CD4-positive, CD25-positive, alpha-beta regulatory T cell (primary cell): ENCODE data around the gene ZRSR2. TPM values are rescaled to one million over a fixed set of nuclear protein-coding genes. Genes with fewer than 3 reads are reported as not detected.
"Not testable (repeated sequence)": the region's sequence is repeated elsewhere in the genome, so short reads cannot be mapped to it uniquely, and the experiment has no call there.

Experiments
- ATAC-seq, 2 donors: fragments of 150-1000 bp; cut with Tn5 transposase; one replicate each; pipeline ENCODE4 v1.10.0; 2021; ENCODE audit warnings: low read depth in 2 of 2, moderate number of reproducible peaks in 2 of 2, moderate library complexity in 1 of 2
- DNase-seq, 3 donors: peaks; one replicate each; pipeline versions ENCODE4 v3.0.0 to v3.0.0-alpha.2; 2012 to 2022; ENCODE audit warnings: mixed read lengths in 1 of 3
- H3K27ac ChIP-seq: one replicate; pipeline ENCODE4 v1.7.0; 2013; ENCODE audit warnings: mild to moderate bottlenecking, low read length; ENCODE audit not compliant: insufficient read depth, poor library complexity, severe bottlenecking
- H3K27me3 ChIP-seq: one replicate; pipeline ENCODE4 v1.7.0; 2013; ENCODE audit warnings: low read length; ENCODE audit not compliant: control insufficient read depth, insufficient read depth
- H3K36me3 ChIP-seq: one replicate; pipeline ENCODE4 v1.7.0; 2013; ENCODE audit warnings: mild to moderate bottlenecking, low read length, moderate library complexity; ENCODE audit not compliant: control insufficient read depth, insufficient read depth
- H3K4me1 ChIP-seq: 2 replicates; pipeline ENCODE4 v1.7.0; 2013; ENCODE audit warnings: mild to moderate bottlenecking, low read length; ENCODE audit not compliant: insufficient read depth, control insufficient read depth, poor library complexity, severe bottlenecking
- H3K4me3 ChIP-seq: one replicate; pipeline ENCODE4 v1.7.0; 2013; ENCODE audit warnings: low read depth, mild to moderate bottlenecking, low read length, moderate library complexity
- H3K9me3 ChIP-seq, 2 experiments: 1 replicate in 1 of 2; 2 replicates in 1 of 2; pipeline ENCODE4 v1.7.0; 2013; ENCODE audit warnings: low read length in 2 of 2, mild to moderate bottlenecking in 1 of 2, moderate library complexity in 1 of 2; ENCODE audit not compliant: control insufficient read depth in 2 of 2
- H3K27ac Mint-ChIP-seq, 3 donors: one replicate each; pipeline ENCODE4 v1.8.0; 2020 to 2022; ENCODE audit warnings: mild to moderate bottlenecking in 3 of 3, mixed read lengths in 3 of 3, moderate library complexity in 2 of 3
- H3K27me3 Mint-ChIP-seq: one replicate; pipeline ENCODE4 v1.8.0; 2022; ENCODE audit warnings: mild to moderate bottlenecking, mixed read lengths
- H3K36me3 Mint-ChIP-seq: one replicate; pipeline ENCODE4 v1.8.0; 2020; ENCODE audit warnings: mixed read lengths
- H3K4me1 Mint-ChIP-seq, 4 donors: one replicate each; pipeline ENCODE4 v1.8.0; 2020 to 2022; ENCODE audit warnings: mixed read lengths in 4 of 4, mild to moderate bottlenecking in 1 of 4
- H3K4me3 Mint-ChIP-seq, 4 donors: one replicate each; pipeline ENCODE4 v1.8.0; 2020 to 2022; ENCODE audit warnings: mild to moderate bottlenecking in 4 of 4, mixed read lengths in 4 of 4, moderate library complexity in 3 of 4
- H3K9me3 Mint-ChIP-seq, 7 donors: one replicate each; pipeline ENCODE4 v1.8.0; 2020 to 2022; ENCODE audit warnings: mixed read lengths in 7 of 7, mild to moderate bottlenecking in 3 of 7, moderate library complexity in 2 of 7
- polyA plus RNA-seq, 4 donors: library from polyadenylated mRNA; unstranded; fragments of 300-500 nt; fragmentation: Illumina TruSeq; gene quantifications; one replicate each; pipeline ENCODE4 v1.2.3, GENCODE V29; 2021
- total RNA-seq: library from RNA; stranded (reverse); gene quantifications from one replicate; pipeline ENCODE4 v1.2.3, GENCODE V29; 2022

Gene ZRSR2
- total and polyA plus RNA-seq, 5 donors from 2014 or later = 16.6 to 47.5 (median 20.3) TPM

DNA sequence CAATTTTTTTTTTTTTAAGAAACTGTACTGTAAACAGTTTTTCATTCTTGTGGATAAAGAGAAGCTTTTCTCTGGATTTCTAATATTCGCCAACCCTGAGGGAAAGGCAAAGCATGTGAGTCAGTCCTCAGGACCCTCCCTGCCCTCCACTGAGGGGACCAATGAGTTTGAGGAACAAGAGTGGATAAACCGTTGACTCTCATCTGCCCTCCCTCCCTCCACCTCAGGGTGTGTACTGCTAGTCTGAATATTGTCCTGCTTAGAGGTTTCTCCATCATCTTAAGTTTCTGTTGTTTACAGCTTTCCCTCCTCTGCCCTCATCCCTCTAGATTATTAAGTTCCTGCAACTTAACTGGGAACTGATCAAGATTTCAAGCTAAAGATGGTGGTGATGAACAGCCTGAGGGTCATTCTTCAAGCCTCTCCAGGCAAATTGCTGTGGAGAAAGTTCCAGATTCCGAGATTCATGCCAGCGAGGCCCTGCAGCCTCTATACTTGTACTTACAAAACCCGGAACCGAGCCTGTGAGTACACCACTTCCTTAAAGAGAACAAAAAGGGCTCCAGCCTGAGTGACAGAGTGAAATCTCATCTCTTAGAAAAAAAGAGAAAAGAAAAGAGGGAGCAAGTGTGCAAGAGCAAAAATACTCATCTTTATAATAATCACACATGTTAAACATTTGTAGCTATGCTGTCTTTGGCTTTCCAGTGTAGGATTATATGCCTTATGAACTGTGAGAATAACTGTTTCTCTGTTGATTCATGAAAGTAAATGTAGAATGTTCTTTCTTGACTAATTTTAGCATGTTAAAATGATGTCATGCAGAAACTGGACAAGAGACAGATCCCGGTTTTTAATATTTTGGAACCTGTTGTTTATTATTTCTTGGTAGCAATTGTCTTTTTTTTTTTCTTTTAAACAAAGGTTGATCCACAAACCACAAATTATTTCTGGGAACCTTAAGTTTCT lies 40.4 kb upstream of the ZRSR2 start:
- Mint-ChIP-seq H3K27ac (peak overlapping the region; percentile 90 to 95 (median 94)), H3K9me3 (peaks cover 0 to 2% (median 0%) of the 10 kb centered on the region in 7 donors), H3K36me3 (peaks cover 42% of the 10 kb centered on the region), H3K4me1 (peaks cover 23 to 88% (median 47%) of the 10 kb centered on the region in 4 donors), H3K27me3 (peaks cover 7% of the 10 kb centered on the region), H3K4me3 (peak overlapping the region; percentile 51 to 93 (median 70))
- H3K9me3 ChIP-seq = no peaks in the 10 kb centered on the region
- H3K36me3 ChIP-seq = no peaks in the 10 kb centered on the region
- ATAC-seq (peak; percentile 57 to 69), DNase-seq (peak in 2 of 3 donors; percentile 47 to 73)
- peak overlapping the region; percentile 68 for H3K4me3 ChIP-seq
- H3K27me3 ChIP-seq = no peaks in the 10 kb centered on the region
- H3K27ac ChIP-seq = peak overlapping the region; percentile 93
- peaks cover 51% of the 10 kb centered on the region for H3K4me1 ChIP-seq

DNA sequence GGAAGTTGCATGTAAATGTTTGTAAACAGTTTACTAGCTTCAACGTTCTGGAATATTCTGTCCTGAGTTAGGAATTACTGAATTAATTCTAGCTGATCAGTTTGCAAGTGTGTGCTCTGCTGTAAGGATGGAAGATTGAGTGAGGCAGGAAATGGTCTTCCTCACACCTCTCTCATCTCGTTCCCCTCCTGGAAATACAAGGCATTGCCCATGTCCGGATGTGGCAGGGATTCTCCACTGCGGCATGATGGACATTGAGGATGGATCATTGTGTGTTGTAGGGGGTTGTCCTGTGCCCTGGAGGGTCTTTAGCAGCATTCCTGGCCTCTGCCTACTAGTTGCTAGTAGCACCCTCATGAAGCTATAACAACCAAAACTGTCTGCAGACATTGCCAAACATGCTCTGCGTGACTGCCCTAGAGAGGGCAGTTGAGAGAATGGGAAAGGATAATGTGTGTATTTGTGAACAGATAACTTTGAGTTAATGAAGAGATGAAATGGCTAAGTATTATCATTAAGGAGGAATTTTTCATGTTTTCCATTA lies 39.6 kb upstream of the ZRSR2 start:
- H3K27ac Mint-ChIP-seq = peak overlapping the region; percentile 90 to 98 (median 94)
- peaks cover 0 to 2% (median 0%) of the 10 kb centered on the region in 7 donors for H3K9me3 Mint-ChIP-seq
- no peaks in the 10 kb centered on the region for H3K27me3 ChIP-seq
- peaks cover 51% of the 10 kb centered on the region for H3K4me1 ChIP-seq
- peaks cover 35% of the 10 kb centered on the region for H3K36me3 Mint-ChIP-seq
- H3K4me1 Mint-ChIP-seq = peaks cover 23 to 89% (median 44%) of the 10 kb centered on the region in 4 donors
- H3K9me3 ChIP-seq = no peaks in the 10 kb centered on the region
- peak overlapping the region; percentile 70 to 93 (median 78) for H3K4me3 Mint-ChIP-seq
- H3K4me3 ChIP-seq = peak overlapping the region; percentile 68
- peak in 1 of 2 donors; percentile 33 for ATAC-seq
- DNase-seq = peak in 1 of 3 donors; percentile 37
- no peaks in the 10 kb centered on the region for H3K36me3 ChIP-seq
- peak overlapping the region; percentile 93 for H3K27ac ChIP-seq
- peaks cover 7% of the 10 kb centered on the region for H3K27me3 Mint-ChIP-seq

DNA sequence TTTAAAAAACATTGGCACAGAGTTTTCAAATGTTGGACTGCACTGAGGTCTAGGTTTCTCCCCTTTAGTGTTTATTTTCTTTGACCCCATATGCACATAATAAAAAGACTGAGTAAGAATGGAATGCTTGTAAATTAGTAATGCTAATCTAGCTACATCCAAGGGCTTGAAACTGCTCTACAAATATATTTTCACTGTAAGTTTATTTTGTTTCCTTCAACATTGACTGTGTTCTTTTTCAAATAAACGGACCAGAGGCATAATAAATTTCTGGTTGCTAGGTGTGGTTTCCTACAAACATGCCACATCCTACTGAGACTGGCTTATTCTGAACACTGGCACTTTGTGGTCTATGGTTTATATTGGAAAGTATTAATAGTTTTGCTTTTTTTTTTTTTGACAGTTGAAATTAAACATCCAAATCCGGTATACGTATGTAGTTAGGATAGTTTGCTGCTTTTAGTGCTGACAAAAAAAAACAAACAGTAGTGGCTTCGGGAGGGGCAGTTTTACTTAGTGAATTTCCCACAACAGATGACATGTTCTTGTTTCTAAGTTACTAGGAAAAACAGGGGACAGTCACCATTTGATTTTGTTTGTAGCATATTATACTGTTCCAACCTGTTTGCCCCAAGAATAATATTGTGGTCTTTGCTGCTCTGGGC lies 39.0 kb upstream of the ZRSR2 start:
- Mint-ChIP-seq H3K4me1 (peaks cover 23 to 92% (median 48%) of the 10 kb centered on the region in 4 donors), H3K9me3 (peaks cover 0 to 2% (median 0%) of the 10 kb centered on the region in 7 donors), H3K36me3 (peaks cover 36% of the 10 kb centered on the region), H3K27me3 (peaks cover 12% of the 10 kb centered on the region), H3K27ac (peak overlapping the region; percentile 90 to 98 (median 94)), H3K4me3 (peak overlapping the region; percentile 70 to 93 (median 78))
- H3K27ac ChIP-seq = peak overlapping the region; percentile 93
- no peaks in the 10 kb centered on the region for H3K27me3 ChIP-seq
- peak; percentile 6 to 86 (median 86) for DNase-seq
- peaks cover 51% of the 10 kb centered on the region for H3K4me1 ChIP-seq
- H3K9me3 ChIP-seq = no peaks in the 10 kb centered on the region
- ATAC-seq = peak; percentile 79 to 85
- peak overlapping the region; percentile 68 for H3K4me3 ChIP-seq
- H3K36me3 ChIP-seq = no peaks in the 10 kb centered on the region

DNA sequence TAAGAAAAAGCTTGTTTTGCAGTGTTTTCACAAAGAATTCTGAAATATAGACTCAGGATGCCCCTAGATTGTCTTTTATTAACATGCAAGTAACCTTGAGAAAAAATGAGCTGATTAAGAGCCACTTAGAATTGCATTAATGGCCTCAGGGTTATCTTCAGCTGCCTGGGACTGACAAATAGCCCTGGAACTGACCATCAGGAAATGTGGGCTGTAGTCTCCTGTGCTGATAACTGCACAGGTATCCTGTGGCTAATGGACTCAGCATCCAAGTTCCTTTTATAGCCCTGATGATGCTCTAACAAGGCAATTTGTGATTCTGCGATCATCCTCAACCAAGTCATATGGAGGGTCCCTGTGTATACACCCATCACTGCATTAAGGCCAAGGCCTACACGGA lies 35.2 kb upstream of the ZRSR2 start:
- no peaks in the 10 kb centered on the region for H3K36me3 ChIP-seq
- H3K4me1 ChIP-seq = peaks cover 52% of the 10 kb centered on the region
- H3K36me3 Mint-ChIP-seq = peaks cover 22% of the 10 kb centered on the region
- H3K9me3 ChIP-seq = no peaks in the 10 kb centered on the region
- DNase-seq = no peak
- no peaks in the 10 kb centered on the region for H3K9me3 Mint-ChIP-seq
- H3K4me3 Mint-ChIP-seq = no peak overlapping the region
- no peaks in the 10 kb centered on the region for H3K27me3 ChIP-seq
- H3K4me1 Mint-ChIP-seq = peaks cover 20 to 88% (median 41%) of the 10 kb centered on the region in 4 donors
- H3K27me3 Mint-ChIP-seq = peaks cover 12% of the 10 kb centered on the region
- no peak for ATAC-seq
- peak overlapping the region in 2 of 3 donors; percentile 38 to 70 for H3K27ac Mint-ChIP-seq
- no peak overlapping the region for H3K27ac ChIP-seq
- no peak overlapping the region for H3K4me3 ChIP-seq

DNA sequence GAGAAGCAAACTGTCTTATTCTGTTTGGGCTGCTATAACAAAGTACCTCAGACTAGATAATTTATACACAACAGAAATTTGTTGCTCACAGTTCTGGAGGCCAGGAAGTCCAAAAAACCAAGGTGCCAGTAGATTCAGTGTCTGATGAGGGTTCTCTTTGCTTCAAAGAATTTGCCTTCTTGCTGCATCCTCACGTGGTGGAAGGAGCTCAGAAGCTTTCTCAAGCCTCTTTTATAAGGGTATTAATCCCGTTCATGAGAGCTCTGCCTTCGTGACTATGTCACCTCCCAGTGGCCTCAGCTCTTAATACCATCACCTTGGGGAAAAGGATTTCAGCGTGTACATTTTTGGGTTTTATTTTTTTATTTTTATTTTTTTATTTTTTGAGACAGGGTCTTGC lies 32.1 kb upstream of the ZRSR2 start:
- H3K27ac ChIP-seq = no peak overlapping the region
- peak overlapping the region; percentile 53 to 87 (median 82) for H3K27ac Mint-ChIP-seq
- peaks cover 36% of the 10 kb centered on the region for H3K4me1 ChIP-seq
- H3K36me3 Mint-ChIP-seq = peaks cover 19% of the 10 kb centered on the region
- peak overlapping the region in 3 of 4 donors; percentile 4 to 27 (median 15) for H3K4me3 Mint-ChIP-seq
- peaks cover 9% of the 10 kb centered on the region for H3K27me3 Mint-ChIP-seq
- DNase-seq = peak in 2 of 3 donors; percentile 26 to 43
- no peaks in the 10 kb centered on the region for H3K27me3 ChIP-seq
- H3K9me3 ChIP-seq = no peaks in the 10 kb centered on the region
- H3K4me1 Mint-ChIP-seq = peaks cover 6 to 75% (median 40%) of the 10 kb centered on the region in 4 donors
- H3K9me3 Mint-ChIP-seq = no peaks in the 10 kb centered on the region
- ATAC-seq = peak; percentile 53 to 60
- H3K4me3 ChIP-seq = no peak overlapping the region
- no peaks in the 10 kb centered on the region for H3K36me3 ChIP-seq

DNA sequence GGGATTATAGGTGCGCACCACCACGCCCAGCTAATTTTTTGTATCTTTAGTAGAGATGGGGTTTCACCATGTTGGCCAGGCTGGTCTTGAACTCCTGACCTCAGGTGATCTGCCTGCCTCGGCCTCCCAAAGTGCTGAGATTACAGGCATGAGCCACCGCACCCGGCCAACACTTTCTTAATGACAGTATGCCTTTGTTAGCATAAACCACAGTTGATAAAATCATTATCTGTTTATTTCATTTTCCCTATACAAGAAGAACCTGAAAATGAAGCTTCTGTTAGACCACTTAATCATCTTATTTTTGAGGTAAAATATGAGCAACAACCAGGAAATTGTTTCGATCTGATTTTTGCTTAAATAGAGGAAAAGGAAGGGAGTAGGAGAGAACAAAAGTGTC lies 30.4 kb upstream of the ZRSR2 start:
- Histone ChIP-seq H3K27ac (peak overlapping the region; percentile 33), H3K4me1 (peaks cover 24% of the 10 kb centered on the region)
- ATAC-seq, H3K9me3 ChIP-seq, H3K27me3 ChIP-seq, H3K27me3 Mint-ChIP-seq, H3K4me3 ChIP-seq, H3K9me3 Mint-ChIP-seq, DNase-seq, H3K36me3 ChIP-seq: not testable (repeated sequence)
- peak overlapping the region in 1 of 4 donors; percentile 12 for H3K4me3 Mint-ChIP-seq
- peaks cover 6 to 59% (median 35%) of the 10 kb centered on the region in 4 donors for H3K4me1 Mint-ChIP-seq
- H3K27ac Mint-ChIP-seq = peak overlapping the region; percentile 78 to 83 (median 82)
- H3K36me3 Mint-ChIP-seq = peaks cover 26% of the 10 kb centered on the region

DNA sequence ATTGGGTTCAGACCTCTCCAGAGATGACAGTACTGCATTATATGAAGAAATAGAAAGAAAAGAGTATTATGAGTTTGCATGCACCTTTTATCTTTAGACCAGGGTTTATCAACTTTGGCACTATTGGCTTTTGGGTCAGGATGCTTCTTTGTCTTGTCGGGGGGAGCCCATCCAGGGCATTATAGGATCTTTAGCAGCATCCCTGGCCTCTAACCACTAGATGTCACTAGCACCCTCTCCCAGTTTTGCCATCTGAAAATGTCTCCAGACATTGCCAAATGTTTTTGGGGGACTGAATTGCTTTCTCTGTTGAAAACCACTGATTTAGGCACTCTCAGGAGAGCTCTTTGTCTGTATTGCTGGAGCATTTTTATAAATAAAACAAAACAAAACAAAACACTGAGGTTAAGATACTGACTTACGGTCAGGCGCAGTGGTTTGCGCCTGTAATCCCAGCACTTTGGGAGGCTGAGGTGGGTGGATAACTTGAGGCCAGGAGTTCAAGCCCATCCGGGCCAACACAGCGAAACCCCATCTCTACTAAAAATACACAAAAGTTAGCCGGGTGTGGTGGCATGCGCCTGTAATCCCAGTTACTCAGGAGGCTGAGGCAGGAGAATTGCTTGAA lies 28.6 kb upstream of the ZRSR2 start:
- Mint-ChIP-seq H3K27me3 (peaks cover 5% of the 10 kb centered on the region), H3K9me3 (no peaks in the 10 kb centered on the region), H3K4me3 (peak overlapping the region in 2 of 4 donors; percentile 8 to 35), H3K27ac (peak overlapping the region; percentile 56 to 84 (median 78)), H3K36me3 (peaks cover 25% of the 10 kb centered on the region), H3K4me1 (peaks cover 12 to 47% (median 29%) of the 10 kb centered on the region in 4 donors)
- peaks cover 24% of the 10 kb centered on the region for H3K4me1 ChIP-seq
- no peaks in the 10 kb centered on the region for H3K9me3 ChIP-seq
- H3K27ac ChIP-seq = no peak overlapping the region
- H3K4me3 ChIP-seq = no peak overlapping the region
- ATAC-seq (peak in 1 of 2 donors; percentile 53), DNase-seq (peak in 2 of 3 donors; percentile 56 to 67)
- no peaks in the 10 kb centered on the region for H3K27me3 ChIP-seq
- H3K36me3 ChIP-seq = no peaks in the 10 kb centered on the region
